Trophoblast cell (in vitro differentiated cells and primary cell): ENCODE measurements around the gene PPARGC1A. TPM values are rescaled to one million over a fixed set of nuclear protein-coding genes. Genes with fewer than 3 reads are reported as not detected.

Experiments
- DNase-seq, 2 donors: peaks; one replicate each; pipeline ENCODE4 v3.0.0-alpha.2; 2016
- H2AFZ ChIP-seq: 2 replicates; pipeline ENCODE4 v1.6.1; 2013; ENCODE audit warnings: low read length, moderate library complexity, mild to moderate bottlenecking; ENCODE audit not compliant: insufficient read depth, poor library complexity
- H2AK5ac ChIP-seq: 2 replicates; pipeline ENCODE4 v1.6.1; 2013; ENCODE audit warnings: mild to moderate bottlenecking, low read length
- H2BK120ac ChIP-seq: 2 replicates; pipeline ENCODE4 v1.6.1; 2013; ENCODE audit warnings: low read length, mild to moderate bottlenecking, moderate library complexity; ENCODE audit not compliant: insufficient read depth, poor library complexity
- H2BK12ac ChIP-seq: 2 replicates; pipeline ENCODE4 v1.6.1; 2013; ENCODE audit warnings: mild to moderate bottlenecking, low read length, moderate library complexity
- H2BK5ac ChIP-seq: 2 replicates; pipeline ENCODE4 v1.6.1; 2013; ENCODE audit warnings: low read length, low read depth, moderate library complexity, mild to moderate bottlenecking; ENCODE audit not compliant: poor library complexity
- H3K14ac ChIP-seq: 2 replicates; pipeline ENCODE4 v1.6.1; 2013; ENCODE audit warnings: mild to moderate bottlenecking, low read length
- H3K18ac ChIP-seq: 2 replicates; pipeline ENCODE4 v1.6.1; 2013; ENCODE audit warnings: mild to moderate bottlenecking, low read length
- H3K23ac ChIP-seq: 2 replicates; pipeline ENCODE4 v1.6.1; 2013; ENCODE audit warnings: low read length
- H3K27ac ChIP-seq: 2 replicates; pipeline ENCODE4 v1.5.1; 2013; ENCODE audit warnings: low read depth, mild to moderate bottlenecking, inconsistent platforms, low read length, moderate library complexity
- H3K27me3 ChIP-seq: 2 replicates; pipeline ENCODE4 v1.6.1; 2013; ENCODE audit warnings: inconsistent platforms, mild to moderate bottlenecking, low read length, moderate library complexity; ENCODE audit not compliant: insufficient read depth
- H3K36me3 ChIP-seq, 2 experiments: 1 replicate in 1 of 2; 2 replicates in 1 of 2; pipeline ENCODE4 v1.6.1; 2013; ENCODE audit warnings: low read length in 2 of 2, mild to moderate bottlenecking in 2 of 2, moderate library complexity in 1 of 2; ENCODE audit not compliant: insufficient read depth in 2 of 2, control insufficient read depth in 1 of 2
- H3K4ac ChIP-seq: 2 replicates; pipeline ENCODE4 v1.6.1; 2013; ENCODE audit warnings: low read depth, mild to moderate bottlenecking, low read length, moderate library complexity
- H3K4me1 ChIP-seq, 2 experiments: 1 replicate in 1 of 2; 2 replicates in 1 of 2; pipeline ENCODE4 v1.6.1; 2013; ENCODE audit warnings: low read length in 2 of 2, mild to moderate bottlenecking in 2 of 2, moderate library complexity in 1 of 2; ENCODE audit not compliant: insufficient read depth in 2 of 2, control insufficient read depth in 1 of 2
- H3K4me2 ChIP-seq: 2 replicates; pipeline ENCODE4 v1.6.1; 2013; ENCODE audit warnings: inconsistent platforms, mild to moderate bottlenecking, low read length, moderate library complexity
- H3K4me3 ChIP-seq: 2 replicates; pipeline ENCODE4 v1.5.1; 2013; ENCODE audit warnings: mild to moderate bottlenecking, low read depth, low read length, inconsistent platforms
- H3K79me1 ChIP-seq: one replicate; pipeline ENCODE4 v1.6.1; 2013; ENCODE audit warnings: low read length
- H3K79me2 ChIP-seq: 2 replicates; pipeline ENCODE4 v1.6.1; 2013; ENCODE audit warnings: low read length, mild to moderate bottlenecking; ENCODE audit not compliant: control insufficient read depth, insufficient read depth, poor library complexity
- H3K9ac ChIP-seq: 2 replicates; pipeline ENCODE4 v1.6.1; 2013; ENCODE audit warnings: mild to moderate bottlenecking, low read length
- H3K9me3 ChIP-seq: 2 replicates; pipeline ENCODE4 v1.6.1; 2013; ENCODE audit warnings: low read depth, mild to moderate bottlenecking, control low read depth, inconsistent platforms, low read length; ENCODE audit not compliant: insufficient read depth
- H4K12ac ChIP-seq: 2 replicates; pipeline ENCODE4 v1.6.1; 2013; ENCODE audit warnings: low read depth, mild to moderate bottlenecking, low read length, moderate library complexity
- H4K8ac ChIP-seq: 2 replicates; pipeline ENCODE4 v1.6.1; 2013; ENCODE audit warnings: low read depth, mild to moderate bottlenecking, low read length, moderate library complexity
- H4K91ac ChIP-seq: one replicate; pipeline ENCODE4 v1.6.1; 2013; ENCODE audit warnings: low read depth, mild to moderate bottlenecking, low read length, moderate library complexity
- WGBS: extraction: QIAGEN DNeasy Blood & Tissue Kit; methylation state at CpG from one replicate; pipeline ENCODE4 v1.1.7; 2013; ENCODE audit warnings: missing lambda C conversion rate; ENCODE audit not compliant: insufficient read length, insufficient coverage; ENCODE audit errors: extremely low coverage; 5-methylcytosine and 5-hydroxymethylcytosine counted together
- polyA plus RNA-seq: library from polyadenylated mRNA; stranded (reverse); fragments of 200-250 nt; gene quantifications from 2 replicates; pipeline ENCODE4 v1.2.3, GENCODE V29; 2013

The PPARGC1A gene
- polyA plus RNA-seq, result 3.6 and 3.7 TPM in 2 replicates

GRCh38 chr4:23889814-23890341 is at the start of gene PPARGC1A:
Gene PPARGC1A, minus strand, starts transcription at chr4:23890047. Its CDS starts 90 bp downstream, at chr4:23889957.
- Histone ChIP-seq H3K79me1 (peaks cover 8% of the 10 kb centered on the region), H3K4me3 (peak within 1 kb of the TSS; percentile 51), H3K9me3 (no peaks in the 10 kb centered on the region), H3K4me2 (peak within 1 kb of the TSS; percentile 69), H3K18ac (no peak within 1 kb of the TSS), H2BK12ac (no peak within 1 kb of the TSS), H3K79me2 (no peaks in the 10 kb centered on the region), H3K14ac (peak within 1 kb of the TSS; percentile 39), H2BK5ac (no peak within 1 kb of the TSS), H3K4me1 (peaks cover 7 to 17% of the 10 kb centered on the region in 2 experiments), H4K8ac (no peak within 1 kb of the TSS), H2AFZ (peak within 1 kb of the TSS; percentile 30), H3K23ac (no peak within 1 kb of the TSS), H3K4ac (no peak within 1 kb of the TSS), H2BK120ac (no peak within 1 kb of the TSS), H4K12ac (no peak within 1 kb of the TSS), H2AK5ac (no peak within 1 kb of the TSS), H3K27me3 (no peaks in the 10 kb centered on the region), H3K9ac (no peak within 1 kb of the TSS), H3K36me3 (no peaks in the 10 kb centered on the region), H3K27ac (peak within 1 kb of the TSS; percentile 48), H4K91ac (peak within 1 kb of the TSS; percentile 14)
- no CpG with 5 or more reads among the region's 10 CpGs for WGBS
- DNase-seq, result peak in 1 of 2 donors; percentile 1

- no peak overlapping the region for H2AK5ac ChIP-seq
- H3K79me2 ChIP-seq, result no peaks in the 10 kb centered on the region
- H3K36me3 ChIP-seq, result no peaks in the 10 kb centered on the region
- peaks cover 0 to 3% of the 10 kb centered on the region in 2 experiments for H3K4me1 ChIP-seq
- H3K27me3 ChIP-seq, result no peaks in the 10 kb centered on the region
- H2BK12ac ChIP-seq, result no peak overlapping the region
- no peak overlapping the region for H3K18ac ChIP-seq
- no peak overlapping the region for H4K8ac ChIP-seq
- no peak overlapping the region for H3K4me2 ChIP-seq
- WGBS, result no CpG with 5 or more reads among the region's 1 CpG
- H3K9me3 ChIP-seq, result peaks cover 3% of the 10 kb centered on the region
- H4K91ac ChIP-seq, result no peak overlapping the region
- no peak overlapping the region for H3K9ac ChIP-seq
- H3K4me3 ChIP-seq, result no peak overlapping the region
- no peak overlapping the region for H3K23ac ChIP-seq
- no peak for DNase-seq
- H3K4ac ChIP-seq, result no peak overlapping the region
- no peak overlapping the region for H2AFZ ChIP-seq
- H2BK120ac ChIP-seq, result no peak overlapping the region
- H3K27ac ChIP-seq, result no peak overlapping the region
- H2BK5ac ChIP-seq, result no peak overlapping the region
- no peak overlapping the region for H4K12ac ChIP-seq
- no peaks in the 10 kb centered on the region for H3K79me1 ChIP-seq
- no peak overlapping the region for H3K14ac ChIP-seq
These were observed 48.9 kb upstream of the PPARGC1A start for GRCh38 chr4:23938796-23939195.

- no peak overlapping the region for H2AK5ac ChIP-seq
- no peak overlapping the region for H3K4ac ChIP-seq
These were observed 47.3 kb upstream of the PPARGC1A start for GRCh38 chr4:23937173-23937572.

GRCh38 chr4:23934915-23935314 is 45.1 kb upstream of the PPARGC1A start:
- Histone ChIP-seq H3K4me1 (peaks cover 2 to 8% of the 10 kb centered on the region in 2 experiments), H3K27ac (no peak overlapping the region), H3K79me2 (no peaks in the 10 kb centered on the region), H3K4ac (no peak overlapping the region), H3K36me3 (no peaks in the 10 kb centered on the region), H3K9me3 (peaks cover 3% of the 10 kb centered on the region), H3K14ac (no peak overlapping the region), H3K9ac (no peak overlapping the region), H3K27me3 (no peaks in the 10 kb centered on the region), H2BK12ac (no peak overlapping the region), H2AK5ac (no peak overlapping the region), H4K12ac (no peak overlapping the region), H4K91ac (no peak overlapping the region), H2BK5ac (no peak overlapping the region), H3K4me2 (no peak overlapping the region), H2AFZ (no peak overlapping the region), H3K18ac (no peak overlapping the region), H2BK120ac (no peak overlapping the region), H3K79me1 (peaks cover 5% of the 10 kb centered on the region), H4K8ac (no peak overlapping the region), H3K23ac (no peak overlapping the region), H3K4me3 (no peak overlapping the region)
- no CpG with 5 or more reads among the region's 3 CpGs for WGBS
- DNase-seq, result no peak

More at GRCh38 chr4:23937173-23937572, 47.3 kb upstream of the PPARGC1A start:
- H3K27ac ChIP-seq, result no peak overlapping the region
- H3K36me3 ChIP-seq, result no peaks in the 10 kb centered on the region
- H3K9ac ChIP-seq, result no peak overlapping the region
- no peak overlapping the region for H2BK12ac ChIP-seq
- H2BK120ac ChIP-seq, result no peak overlapping the region
- H4K91ac ChIP-seq, result no peak overlapping the region
- H3K23ac ChIP-seq, result no peak overlapping the region
- H4K8ac ChIP-seq, result no peak overlapping the region
- H3K14ac ChIP-seq, result no peak overlapping the region
- no peak overlapping the region for H3K4me2 ChIP-seq
- H3K4me1 ChIP-seq, result peaks cover 0 to 5% of the 10 kb centered on the region in 2 experiments
- no peak overlapping the region for H2BK5ac ChIP-seq
- H3K18ac ChIP-seq, result no peak overlapping the region
- no CpG with 5 or more reads among the region's 2 CpGs for WGBS
- H3K79me1 ChIP-seq, result peaks cover 3% of the 10 kb centered on the region
- H3K79me2 ChIP-seq, result no peaks in the 10 kb centered on the region
- no peaks in the 10 kb centered on the region for H3K27me3 ChIP-seq
- DNase-seq, result no peak
- H3K4me3 ChIP-seq, result no peak overlapping the region
- H4K12ac ChIP-seq, result no peak overlapping the region
- no peak overlapping the region for H2AFZ ChIP-seq
- peaks cover 3% of the 10 kb centered on the region for H3K9me3 ChIP-seq
